ENCODE results near the gene MROH7.

The MROH7 gene

DNA sequence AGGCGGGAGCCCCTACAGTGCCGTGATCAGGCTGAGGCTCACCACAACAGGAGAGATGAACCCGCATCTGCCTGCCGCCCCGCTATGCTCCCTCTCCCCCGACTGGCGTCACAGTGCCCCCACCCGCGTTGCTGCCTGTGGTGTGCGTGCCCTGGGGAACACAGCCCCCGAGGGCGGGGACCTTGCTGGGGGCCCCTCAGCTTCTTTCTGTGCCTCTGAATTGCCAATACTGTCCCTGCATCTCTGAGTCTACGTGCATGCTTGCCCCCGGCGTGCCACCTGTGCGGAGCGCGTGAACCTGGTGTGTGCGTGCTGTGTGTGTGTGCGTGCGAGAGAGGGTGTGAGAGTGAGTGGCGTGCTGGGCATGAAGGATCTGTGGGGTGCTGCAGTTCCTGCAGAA, 112.5 kb downstream of the MROH7 start:
- TF ChIP-seq, protein P1, sequence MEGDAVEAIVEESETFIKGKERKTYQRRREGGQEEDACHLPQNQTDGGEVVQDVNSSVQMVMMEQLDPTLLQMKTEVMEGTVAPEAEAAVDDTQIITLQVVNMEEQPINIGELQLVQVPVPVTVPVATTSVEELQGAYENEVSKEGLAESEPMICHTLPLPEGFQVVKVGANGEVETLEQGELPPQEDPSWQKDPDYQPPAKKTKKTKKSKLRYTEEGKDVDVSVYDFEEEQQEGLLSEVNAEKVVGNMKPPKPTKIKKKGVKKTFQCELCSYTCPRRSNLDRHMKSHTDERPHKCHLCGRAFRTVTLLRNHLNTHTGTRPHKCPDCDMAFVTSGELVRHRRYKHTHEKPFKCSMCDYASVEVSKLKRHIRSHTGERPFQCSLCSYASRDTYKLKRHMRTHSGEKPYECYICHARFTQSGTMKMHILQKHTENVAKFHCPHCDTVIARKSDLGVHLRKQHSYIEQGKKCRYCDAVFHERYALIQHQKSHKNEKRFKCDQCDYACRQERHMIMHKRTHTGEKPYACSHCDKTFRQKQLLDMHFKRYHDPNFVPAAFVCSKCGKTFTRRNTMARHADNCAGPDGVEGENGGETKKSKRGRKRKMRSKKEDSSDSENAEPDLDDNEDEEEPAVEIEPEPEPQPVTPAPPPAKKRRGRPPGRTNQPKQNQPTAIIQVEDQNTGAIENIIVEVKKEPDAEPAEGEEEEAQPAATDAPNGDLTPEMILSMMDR (IDR thresholded peaks at IDR 0.05), result no peak

DNA sequence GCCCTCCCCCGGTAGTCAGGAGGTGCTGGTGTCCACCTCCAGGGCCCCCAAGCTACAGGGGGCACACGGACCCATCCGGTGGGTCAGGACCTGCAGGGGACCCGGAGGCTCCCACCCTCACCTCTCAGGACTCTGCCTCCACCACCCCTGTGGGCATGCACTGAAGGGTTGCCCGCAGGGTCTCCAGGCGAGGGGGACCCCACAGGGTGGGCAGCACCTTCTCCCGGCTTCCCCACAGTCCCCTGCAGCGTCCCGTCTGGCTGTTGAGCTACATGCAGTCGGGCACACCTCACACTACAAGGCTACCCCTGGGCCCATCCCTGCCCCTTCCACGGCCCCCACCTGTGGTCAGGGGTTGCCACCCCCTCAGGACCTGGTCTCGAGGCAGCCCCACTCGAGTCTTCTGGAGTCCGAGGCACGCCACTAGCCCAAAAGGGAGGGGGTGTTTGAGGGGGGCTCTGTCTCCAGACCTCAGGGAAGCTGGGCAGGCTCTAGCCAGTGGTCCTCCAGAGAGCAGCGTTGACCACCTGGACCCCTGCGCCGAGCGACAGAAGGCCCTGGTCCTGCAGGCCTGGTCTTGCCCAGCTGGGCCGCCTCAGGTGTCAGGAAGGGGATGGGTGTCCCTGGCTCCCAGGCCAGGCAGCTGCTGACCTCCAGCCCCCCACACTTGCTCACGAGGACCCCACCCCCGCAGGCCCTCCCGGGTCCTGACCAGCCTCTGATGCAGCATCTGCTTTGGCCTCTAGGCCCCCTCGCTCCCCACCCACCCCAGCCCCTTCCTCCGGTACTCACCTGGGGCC, 113.1 kb downstream of the MROH7 start:
- TF ChIP-seq, protein P1 (IDR thresholded peaks at IDR 0.05), result no peak

DNA sequence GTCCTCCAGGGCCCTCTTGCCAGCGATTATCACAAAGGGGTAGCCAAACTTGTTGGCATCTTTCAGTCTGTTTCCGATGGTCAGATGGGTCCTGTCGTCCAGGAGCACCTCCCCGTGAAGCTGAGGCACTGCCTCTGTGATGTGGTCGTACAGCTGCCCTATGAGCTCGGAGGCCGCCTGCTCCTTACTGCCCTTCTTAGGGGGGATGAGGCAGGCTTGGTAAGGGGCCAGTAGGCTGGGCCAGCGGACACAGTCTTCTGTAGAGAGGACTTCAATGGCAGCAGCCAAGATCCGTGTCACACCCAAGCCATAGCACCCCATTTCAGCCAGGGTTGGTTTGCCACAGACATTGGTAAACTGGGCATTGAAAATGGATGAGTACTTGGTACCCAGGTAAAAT, 116.2 kb downstream of the MROH7 start:
- TF ChIP-seq, protein P1 (IDR thresholded peaks at IDR 0.05), result no peak

DNA sequence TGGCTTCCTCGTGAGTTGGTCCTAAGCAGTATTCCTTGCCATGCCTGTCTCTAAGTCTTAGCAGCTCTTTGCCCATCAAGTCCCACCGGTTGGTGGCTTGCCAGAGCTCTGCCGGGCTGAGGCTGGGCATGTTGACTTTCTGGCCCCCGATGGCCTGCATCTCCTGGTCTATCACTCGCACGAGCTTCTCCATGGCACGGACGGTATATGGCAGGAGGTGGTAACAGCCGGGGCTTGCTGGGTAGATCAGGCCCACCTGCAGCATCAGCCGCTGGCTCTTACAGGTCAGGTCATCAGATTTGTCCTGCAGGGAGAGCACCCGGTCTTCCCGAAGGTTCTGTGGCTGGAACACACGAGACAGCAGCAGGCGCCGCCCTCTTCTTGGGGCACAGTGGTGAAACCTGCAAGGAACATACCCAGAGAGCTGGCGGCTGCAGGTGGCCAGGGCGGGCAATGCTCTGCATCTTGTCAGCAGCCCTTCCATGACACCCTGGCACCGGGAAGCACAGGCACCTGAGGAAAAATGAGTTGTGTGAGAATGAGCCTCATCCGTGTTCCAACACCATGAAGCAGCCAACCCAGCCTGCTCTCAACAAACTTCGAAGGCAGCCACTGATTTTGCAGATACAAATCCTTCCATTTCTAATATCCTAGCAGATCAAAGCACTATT, 117.2 kb downstream of the MROH7 start:
- TF ChIP-seq, protein P1 (IDR thresholded peaks at IDR 0.05), result no peak
